Activated naive CD8-positive, alpha-beta T cell treated with anti-CD3 and anti-CD28 coated beads, Interleukin-2, amount 10 ng/mL, durations not matched to agents 7 days and 5 days (primary cell): ENCODE data around the gene RERG. TPM values are rescaled to one million over a fixed set of nuclear protein-coding genes. Genes with fewer than 3 reads are reported as not detected.
A peak's percentile ranks its signal among the peaks of the same experiment; 100 is the strongest.

Experiments
- ATAC-seq: fragments of 150-1000 bp; cut with Tn5 transposase; one replicate; pipeline ENCODE4 v1.10.0; 2021; ENCODE audit warnings: low read depth, moderate library complexity
- POLR2A ChIA-PET: fragments of 350-600 bp; sonication (Branson Sonifier 250); formaldehyde crosslinking; loops from one replicate; lab custom pipeline; 2021; ENCODE audit warnings: antibody characterized with exemption; lab: Charles Lee
- DNase-seq: peaks from one replicate; pipeline ENCODE4 v3.0.0; 2021
- H3K27ac Mint-ChIP-seq: one replicate; pipeline ENCODE4 v1.8.0; 2022; ENCODE audit warnings: mild to moderate bottlenecking, mixed read lengths
- H3K27me3 Mint-ChIP-seq: one replicate; pipeline ENCODE4 v1.8.0; 2022; ENCODE audit warnings: mild to moderate bottlenecking, moderate library complexity, mixed read lengths
- H3K36me3 Mint-ChIP-seq: one replicate; pipeline ENCODE4 v1.8.0; 2021; ENCODE audit warnings: mild to moderate bottlenecking, mixed read lengths
- H3K4me1 Mint-ChIP-seq: one replicate; pipeline ENCODE4 v1.8.0; 2021; ENCODE audit warnings: mixed read lengths
- H3K4me3 Mint-ChIP-seq: one replicate; pipeline ENCODE4 v1.8.0; 2022; ENCODE audit warnings: mild to moderate bottlenecking, moderate library complexity, mixed read lengths
- H3K9me3 Mint-ChIP-seq: one replicate; pipeline ENCODE4 v1.8.0; 2021; ENCODE audit warnings: mixed read lengths
- total RNA-seq, 2 experiments: library from RNA; stranded (reverse); gene quantifications; one replicate each; pipeline ENCODE4 v1.2.3, GENCODE V29; 2021

Gene RERG
- total RNA-seq: not detected

GRCh38 chr12:15220915-15221885 is at the start of gene RERG:
Gene RERG, minus strand, starts transcription at chr12:15221417. Its CDS starts 3,928 bp downstream, at chr12:15217489.
- POLR2A ChIA-PET: interaction anchor here (0.9 to 1.1 kb wide), 2 partner anchors 225 to 260 kb away, joined by 3 to 4 read pairs; partner anchors contain the start of gene ARHGDIB
- ATAC-seq (peak; percentile 100), DNase-seq (peak; percentile 91)
- Mint-ChIP-seq H3K36me3 (no peaks in the 10 kb centered on the region), H3K27me3 (peaks cover 31% of the 10 kb centered on the region), H3K9me3 (no peaks in the 10 kb centered on the region), H3K4me1 (peaks cover 6% of the 10 kb centered on the region), H3K4me3 (peak within 1 kb of the TSS; percentile 63), H3K27ac (no peak within 1 kb of the TSS)

GRCh38 chr12:15270591-15270990 is 49.4 kb upstream of the RERG start:
- POLR2A ChIA-PET: no interaction called here
- Mint-ChIP-seq H3K9me3 (no peaks in the 10 kb centered on the region), H3K4me1 (peaks cover 3% of the 10 kb centered on the region), H3K4me3 (no peak overlapping the region), H3K36me3 (no peaks in the 10 kb centered on the region), H3K27ac (no peak overlapping the region), H3K27me3 (no peaks in the 10 kb centered on the region)
- ATAC-seq (no peak), DNase-seq (no peak)

GRCh38 chr12:15268927-15269552 is 47.8 kb upstream of the RERG start:
- Mint-ChIP-seq H3K4me3 (no peak overlapping the region), H3K27me3 (no peaks in the 10 kb centered on the region), H3K4me1 (peaks cover 3% of the 10 kb centered on the region), H3K9me3 (no peaks in the 10 kb centered on the region), H3K27ac (no peak overlapping the region), H3K36me3 (no peaks in the 10 kb centered on the region)
- peak; percentile 58 for ATAC-seq
- POLR2A ChIA-PET: no interaction called here
- no peak for DNase-seq

GRCh38 chr12:15268309-15268708 is 47.1 kb upstream of the RERG start:
- DNase-seq (no peak), ATAC-seq (no peak)
- H3K27ac Mint-ChIP-seq: no peak overlapping the region
- H3K36me3 Mint-ChIP-seq: no peaks in the 10 kb centered on the region
- no peaks in the 10 kb centered on the region for H3K9me3 Mint-ChIP-seq
- H3K27me3 Mint-ChIP-seq: no peaks in the 10 kb centered on the region
- peaks cover 3% of the 10 kb centered on the region for H3K4me1 Mint-ChIP-seq
- no peak overlapping the region for H3K4me3 Mint-ChIP-seq
- POLR2A ChIA-PET: no interaction called here

- ATAC-seq (no peak), DNase-seq (no peak)
- POLR2A ChIA-PET: no interaction called here
- Mint-ChIP-seq H3K4me3 (no peak overlapping the region), H3K27ac (no peak overlapping the region), H3K4me1 (peaks cover 3% of the 10 kb centered on the region), H3K36me3 (no peaks in the 10 kb centered on the region), H3K9me3 (no peaks in the 10 kb centered on the region), H3K27me3 (no peaks in the 10 kb centered on the region)
Observed at GRCh38 chr12:15265875-15266274, 44.7 kb upstream of the RERG start.

- H3K36me3 Mint-ChIP-seq: no peaks in the 10 kb centered on the region
- ATAC-seq: no peak
- no peaks in the 10 kb centered on the region for H3K9me3 Mint-ChIP-seq
- H3K4me3 Mint-ChIP-seq: no peak overlapping the region
- H3K27ac Mint-ChIP-seq: no peak overlapping the region
- POLR2A ChIA-PET: no interaction called here
- no peaks in the 10 kb centered on the region for H3K4me1 Mint-ChIP-seq
- peaks cover 31% of the 10 kb centered on the region for H3K27me3 Mint-ChIP-seq
- DNase-seq: no peak
Observed at GRCh38 chr12:15256761-15257160, 35.5 kb upstream of the RERG start.

GRCh38 chr12:15253990-15254389 is 32.8 kb upstream of the RERG start:
- POLR2A ChIA-PET: no interaction called here
- Mint-ChIP-seq H3K4me1 (no peaks in the 10 kb centered on the region), H3K27ac (no peak overlapping the region), H3K27me3 (peaks cover 42% of the 10 kb centered on the region), H3K36me3 (no peaks in the 10 kb centered on the region), H3K9me3 (no peaks in the 10 kb centered on the region), H3K4me3 (no peak overlapping the region)
- no peak for ATAC-seq
- no peak for DNase-seq

GRCh38 chr12:15244926-15245325 is 23.7 kb upstream of the RERG start:
- no peak for DNase-seq
- Mint-ChIP-seq H3K9me3 (peaks cover 1% of the 10 kb centered on the region), H3K4me1 (no peaks in the 10 kb centered on the region), H3K27ac (no peak overlapping the region), H3K27me3 (peaks cover 28% of the 10 kb centered on the region), H3K4me3 (no peak overlapping the region), H3K36me3 (no peaks in the 10 kb centered on the region)
- no peak for ATAC-seq
- POLR2A ChIA-PET: no interaction called here

- Mint-ChIP-seq H3K27ac (no peak overlapping the region), H3K4me3 (no peak overlapping the region), H3K9me3 (peaks cover 1% of the 10 kb centered on the region), H3K4me1 (no peaks in the 10 kb centered on the region), H3K36me3 (no peaks in the 10 kb centered on the region), H3K27me3 (peaks cover 25% of the 10 kb centered on the region)
- DNase-seq (no peak), ATAC-seq (no peak)
- POLR2A ChIA-PET: no interaction called here
Observed at GRCh38 chr12:15244341-15244740, 23.1 kb upstream of the RERG start.

- no peaks in the 10 kb centered on the region for H3K36me3 Mint-ChIP-seq
- DNase-seq (no peak), ATAC-seq (no peak)
- H3K27me3 Mint-ChIP-seq: peaks cover 21% of the 10 kb centered on the region
- H3K4me3 Mint-ChIP-seq: no peak overlapping the region
- no peak overlapping the region for H3K27ac Mint-ChIP-seq
- no peaks in the 10 kb centered on the region for H3K4me1 Mint-ChIP-seq
- POLR2A ChIA-PET: no interaction called here
- H3K9me3 Mint-ChIP-seq: peaks cover under 1% of the 10 kb centered on the region
Observed at GRCh38 chr12:15243102-15243501, 21.9 kb upstream of the RERG start.

- POLR2A ChIA-PET: no interaction called here
- H3K27me3 Mint-ChIP-seq: peaks cover 23% of the 10 kb centered on the region
Observed at GRCh38 chr12:15240898-15241297, 19.7 kb upstream of the RERG start.

GRCh38 chr12:15234508-15234907 is 13.3 kb upstream of the RERG start:
- Mint-ChIP-seq H3K27me3 (peaks cover 29% of the 10 kb centered on the region), H3K4me1 (no peaks in the 10 kb centered on the region), H3K27ac (no peak overlapping the region), H3K36me3 (no peaks in the 10 kb centered on the region), H3K4me3 (no peak overlapping the region), H3K9me3 (no peaks in the 10 kb centered on the region)
- POLR2A ChIA-PET: no interaction called here
- no peak for DNase-seq
- no peak for ATAC-seq

More at GRCh38 chr12:15240898-15241297, 19.7 kb upstream of the RERG start:
- no peaks in the 10 kb centered on the region for H3K4me1 Mint-ChIP-seq
- H3K9me3 Mint-ChIP-seq: no peaks in the 10 kb centered on the region
- H3K36me3 Mint-ChIP-seq: no peaks in the 10 kb centered on the region
- no peak for ATAC-seq
- DNase-seq: no peak
- no peak overlapping the region for H3K27ac Mint-ChIP-seq
- H3K4me3 Mint-ChIP-seq: no peak overlapping the region

- Mint-ChIP-seq H3K9me3 (no peaks in the 10 kb centered on the region), H3K4me3 (no peak overlapping the region), H3K27ac (no peak overlapping the region), H3K27me3 (peaks cover 31% of the 10 kb centered on the region), H3K36me3 (no peaks in the 10 kb centered on the region), H3K4me1 (no peaks in the 10 kb centered on the region)
- DNase-seq (no peak), ATAC-seq (no peak)
- POLR2A ChIA-PET: no interaction called here
Observed at GRCh38 chr12:15234011-15234410, 12.8 kb upstream of the RERG start.

GRCh38 chr12:15232959-15233358 is 11.7 kb upstream of the RERG start:
- H3K9me3 Mint-ChIP-seq: no peaks in the 10 kb centered on the region
- no peaks in the 10 kb centered on the region for H3K36me3 Mint-ChIP-seq
- no peak overlapping the region for H3K4me3 Mint-ChIP-seq
- ATAC-seq: no peak
- POLR2A ChIA-PET: no interaction called here
- no peak for DNase-seq
- no peak overlapping the region for H3K27ac Mint-ChIP-seq
- H3K27me3 Mint-ChIP-seq: peaks cover 35% of the 10 kb centered on the region
- H3K4me1 Mint-ChIP-seq: no peaks in the 10 kb centered on the region
